ENCODE measurements around the gene PIK3R1. TPM values are rescaled to one million over a fixed set of nuclear protein-coding genes. Genes with fewer than 3 reads are reported as not detected.

The PIK3R1 gene
- total and polyA plus RNA-seq, 10 of the 15 experiments (the other 5 are each of a cell fraction or from before 2014, with no cell fraction given), result 7.8 to 38.4 (median 15.7) TPM

DNA sequence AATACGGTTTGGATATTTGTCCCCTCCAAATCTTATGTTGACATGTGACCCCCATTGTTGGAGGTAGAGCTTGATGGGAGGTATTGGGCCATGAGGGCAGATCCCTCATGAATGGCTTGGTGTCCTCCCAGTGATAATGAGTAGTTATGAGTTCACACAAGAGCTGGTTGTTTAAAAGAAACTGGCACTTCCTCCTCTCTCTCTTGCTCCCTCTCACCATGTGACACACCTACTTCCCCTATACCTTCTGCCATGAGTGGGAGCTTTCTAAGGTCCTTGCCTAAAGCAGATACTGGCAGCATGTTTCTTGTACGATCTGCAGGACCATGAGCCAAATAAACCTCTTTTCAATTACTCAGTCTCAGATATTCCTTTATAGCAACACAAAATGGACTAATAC lies 132.0 kb downstream of the PIK3R1 start:
- Histone ChIP-seq H3K79me2 (ENCODE audit: control insufficient read depth, insufficient read depth, low read length) (no peaks in the 10 kb centered on the region), H3K36me3 (ENCODE audit: control insufficient read depth in 2 of 2, insufficient read depth in 2 of 2, low read length in 1 of 2) (no peaks in the 10 kb centered on the region), H3K27me3 (replicated peaks in 1 of 2; ENCODE audit: control insufficient read depth in 2 of 2, insufficient read depth in 2 of 2, low read length in 1 of 2) (no peaks in the 10 kb centered on the region), H3K4me3 (no peak overlapping the region), H3K9ac (ENCODE audit: control insufficient read depth, insufficient read depth, low read length) (no peak overlapping the region), H2AFZ (ENCODE audit: control insufficient read depth, low read depth, low read length) (no peak overlapping the region), H3K4me1 (ENCODE audit: control insufficient read depth, insufficient read depth, low read length) (peaks cover 21% of the 10 kb centered on the region), H4K20me1 (ENCODE audit: control insufficient read depth, insufficient read depth) (no peaks in the 10 kb centered on the region), H3K9me3 (replicated peaks; ENCODE audit: control insufficient read depth, insufficient read depth, low read length) (no peaks in the 10 kb centered on the region; the same call in 2 of the 3 replicates), H3K4me2 (ENCODE audit: control insufficient read depth, insufficient read depth) (no peak overlapping the region), H3K27ac (ENCODE audit: control insufficient read depth, insufficient read depth) (no peak overlapping the region)
- ChIA-PET CTCF (interaction anchor here (1.4 kb wide), 1 partner anchor 20 kb away, joined by 5 read pairs; no protein-coding TSS in a partner anchor), SMC1A (ENCODE audit: uncharacterized antibody, unreplicated experiment) (interaction anchor here (0.7 to 2.1 kb wide), 8 partner anchors 12 to 99 kb away, joined by 3 to 7 read pairs (median 3); no protein-coding TSS in a partner anchor), RAD21 (ENCODE audit: unreplicated experiment) (interaction anchor here (0.6 kb wide), 1 partner anchor 297 kb away, joined by 3 read pairs; no protein-coding TSS in a partner anchor), POLR2A (no interaction called here)
- in situ Hi-C loops (cut with MboI), result no loop called here
- BruUV-seq (replicated peaks), result no TSS peak
- DNase-seq (ENCODE audit: low read depth, low spot score), result no peak
- FAIRE-seq, result no peak
- WGBS (ENCODE audit: insufficient coverage, insufficient replicate concordance, low lambda C conversion rate, missing lambda C conversion rate), result 71% methylated on average over 2 of the region's 2 CpGs
- ATAC-seq, result no peak
- intact Hi-C loops (cut with micrococcal nuclease; ENCODE audit: unreplicated experiment), result no loop called here
- TF ChIP-seq SPI1 (IDR thresholded peaks at IDR 0.05; ENCODE audit: borderline replicate concordance, insufficient read depth, low read depth, low read length) (0 out of 2 replicates have a peak, but pooled peaks have one; percentile 16), RAD51 (IDR thresholded peaks at IDR 0.05) (0 out of 2 replicates have a peak, but pooled peaks have one; percentile 11), RFX5 (IDR thresholded peaks at IDR 0.05; ENCODE audit: low read depth, low read length) (no peak)

DNA sequence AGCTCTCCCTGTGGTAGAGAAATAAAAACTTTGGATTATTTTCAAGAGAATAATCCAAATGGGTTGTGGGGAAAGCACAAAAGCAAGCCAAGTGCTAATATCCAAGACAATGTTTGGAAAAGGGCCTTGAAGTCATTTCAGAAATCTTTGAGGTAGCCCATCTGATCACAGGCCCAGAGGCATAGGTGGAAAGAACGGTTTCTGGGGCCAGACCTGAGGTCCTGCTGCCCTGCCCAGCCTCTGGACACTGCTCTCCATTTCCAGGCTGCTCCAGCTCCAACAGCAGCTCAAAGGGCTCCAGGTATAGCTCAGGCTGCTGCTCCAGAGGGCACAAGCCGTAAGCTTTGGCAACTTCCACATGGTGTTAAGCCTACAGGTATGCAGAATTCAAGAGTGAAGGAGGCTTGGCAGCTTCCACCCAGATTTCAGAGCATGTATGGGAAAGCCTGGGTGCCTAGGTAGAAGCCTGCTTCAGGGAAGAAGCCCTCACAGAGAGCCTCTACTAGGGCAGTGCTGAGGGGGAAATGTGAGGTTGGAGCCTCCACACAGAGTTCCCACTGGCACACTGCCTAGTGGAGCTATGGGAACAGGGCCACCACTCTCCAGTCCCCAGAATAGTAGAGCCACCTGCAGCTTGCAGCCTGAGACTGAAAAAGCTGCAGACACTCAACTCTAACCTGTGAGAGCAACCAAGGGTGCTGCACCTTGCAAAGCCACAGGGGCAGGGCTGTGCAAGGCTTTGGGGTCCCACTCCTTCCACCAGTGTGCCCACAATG lies 133.1 kb downstream of the PIK3R1 start:
- no peak for FAIRE-seq
- in situ Hi-C loops (cut with MboI), result no loop called here
- TF ChIP-seq, protein P1, sequence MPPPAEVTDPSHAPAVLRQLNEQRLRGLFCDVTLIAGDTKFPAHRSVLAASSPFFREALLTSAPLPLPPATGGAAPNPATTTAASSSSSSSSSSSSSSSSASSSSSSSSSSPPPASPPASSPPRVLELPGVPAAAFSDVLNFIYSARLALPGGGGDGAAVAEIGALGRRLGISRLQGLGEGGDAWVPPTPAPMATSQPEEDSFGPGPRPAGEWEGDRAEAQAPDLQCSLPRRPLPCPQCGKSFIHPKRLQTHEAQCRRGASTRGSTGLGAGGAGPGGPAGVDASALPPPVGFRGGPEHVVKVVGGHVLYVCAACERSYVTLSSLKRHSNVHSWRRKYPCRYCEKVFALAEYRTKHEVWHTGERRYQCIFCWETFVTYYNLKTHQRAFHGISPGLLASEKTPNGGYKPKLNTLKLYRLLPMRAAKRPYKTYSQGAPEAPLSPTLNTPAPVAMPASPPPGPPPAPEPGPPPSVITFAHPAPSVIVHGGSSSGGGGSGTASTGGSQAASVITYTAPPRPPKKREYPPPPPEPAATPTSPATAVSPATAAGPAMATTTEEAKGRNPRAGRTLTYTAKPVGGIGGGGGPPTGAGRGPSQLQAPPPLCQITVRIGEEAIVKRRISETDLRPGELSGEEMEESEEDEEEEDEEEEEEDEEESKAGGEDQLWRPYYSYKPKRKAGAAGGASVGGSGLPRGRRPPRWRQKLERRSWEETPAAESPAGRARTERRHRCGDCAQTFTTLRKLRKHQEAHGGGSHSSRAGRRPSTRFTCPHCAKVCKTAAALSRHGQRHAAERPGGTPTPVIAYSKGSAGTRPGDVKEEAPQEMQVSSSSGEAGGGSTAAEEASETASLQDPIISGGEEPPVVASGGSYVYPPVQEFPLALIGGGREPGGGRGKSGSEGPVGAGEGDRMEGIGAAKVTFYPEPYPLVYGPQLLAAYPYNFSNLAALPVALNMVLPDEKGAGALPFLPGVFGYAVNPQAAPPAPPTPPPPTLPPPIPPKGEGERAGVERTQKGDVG (CRISPR knock-in tag; IDR thresholded peaks at IDR 0.05), result no peak
- TF ChIP-seq, protein P2, sequence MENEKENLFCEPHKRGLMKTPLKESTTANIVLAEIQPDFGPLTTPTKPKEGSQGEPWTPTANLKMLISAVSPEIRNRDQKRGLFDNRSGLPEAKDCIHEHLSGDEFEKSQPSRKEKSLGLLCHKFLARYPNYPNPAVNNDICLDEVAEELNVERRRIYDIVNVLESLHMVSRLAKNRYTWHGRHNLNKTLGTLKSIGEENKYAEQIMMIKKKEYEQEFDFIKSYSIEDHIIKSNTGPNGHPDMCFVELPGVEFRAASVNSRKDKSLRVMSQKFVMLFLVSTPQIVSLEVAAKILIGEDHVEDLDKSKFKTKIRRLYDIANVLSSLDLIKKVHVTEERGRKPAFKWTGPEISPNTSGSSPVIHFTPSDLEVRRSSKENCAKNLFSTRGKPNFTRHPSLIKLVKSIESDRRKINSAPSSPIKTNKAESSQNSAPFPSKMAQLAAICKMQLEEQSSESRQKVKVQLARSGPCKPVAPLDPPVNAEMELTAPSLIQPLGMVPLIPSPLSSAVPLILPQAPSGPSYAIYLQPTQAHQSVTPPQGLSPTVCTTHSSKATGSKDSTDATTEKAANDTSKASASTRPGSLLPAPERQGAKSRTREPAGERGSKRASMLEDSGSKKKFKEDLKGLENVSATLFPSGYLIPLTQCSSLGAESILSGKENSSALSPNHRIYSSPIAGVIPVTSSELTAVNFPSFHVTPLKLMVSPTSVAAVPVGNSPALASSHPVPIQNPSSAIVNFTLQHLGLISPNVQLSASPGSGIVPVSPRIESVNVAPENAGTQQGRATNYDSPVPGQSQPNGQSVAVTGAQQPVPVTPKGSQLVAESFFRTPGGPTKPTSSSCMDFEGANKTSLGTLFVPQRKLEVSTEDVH (IDR thresholded peaks at IDR 0.05; ENCODE audit: low read depth, partially characterized antibody), result no peak
- TF ChIP-seq GATAD2B (conservative IDR thresholded peaks at IDR 0.05; ENCODE audit: low read depth), result no peak
- TF ChIP-seq RCOR1 (conservative IDR thresholded peaks at IDR 0.05; ENCODE audit: low read depth, low read length), result no peak

More for the DNA sequence above, 133.1 kb downstream of the PIK3R1 start:
- ChIA-PET SMC1A (ENCODE audit: uncharacterized antibody, unreplicated experiment) (interaction anchor here (0.5 to 1.3 kb wide), 7 partner anchors 9 to 110 kb away, joined by 3 to 5 read pairs (median 4); no protein-coding TSS in a partner anchor), POLR2A (no interaction called here), CTCF (interaction anchor here (0.7 to 1.6 kb wide), 4 partner anchors 30 to 83 kb away, joined by 3 read pairs; no protein-coding TSS in a partner anchor), RAD21 (ENCODE audit: unreplicated experiment) (no interaction called here)
- H3K79me2 ChIP-seq (ENCODE audit: control insufficient read depth, insufficient read depth, low read length), result no peaks in the 10 kb centered on the region
- intact Hi-C loops (cut with micrococcal nuclease; ENCODE audit: unreplicated experiment), result no loop called here
- no peak overlapping the region for H2AFZ ChIP-seq (ENCODE audit: control insufficient read depth, low read depth, low read length)
- H3K4me3 ChIP-seq, result no peak overlapping the region
- no peaks in the 10 kb centered on the region for H3K27me3 ChIP-seq (replicated peaks in 1 of 2; ENCODE audit: control insufficient read depth in 2 of 2, insufficient read depth in 2 of 2, low read length in 1 of 2)
- no peak overlapping the region for H3K9ac ChIP-seq (ENCODE audit: control insufficient read depth, insufficient read depth, low read length)
- 66% methylated on average over 2 of the region's 2 CpGs for WGBS (ENCODE audit: insufficient coverage, insufficient replicate concordance, low lambda C conversion rate, missing lambda C conversion rate)
- no peak overlapping the region for H3K27ac ChIP-seq (ENCODE audit: control insufficient read depth, insufficient read depth)
- H4K20me1 ChIP-seq (ENCODE audit: control insufficient read depth, insufficient read depth), result no peaks in the 10 kb centered on the region
- DNase-seq (ENCODE audit: low read depth, low spot score), result no peak
- no peak for ATAC-seq
- peaks cover 14% of the 10 kb centered on the region for H3K4me1 ChIP-seq (ENCODE audit: control insufficient read depth, insufficient read depth, low read length)
- no peaks in the 10 kb centered on the region for H3K36me3 ChIP-seq (ENCODE audit: control insufficient read depth in 2 of 2, insufficient read depth in 2 of 2, low read length in 1 of 2)
- no peak overlapping the region for H3K4me2 ChIP-seq (ENCODE audit: control insufficient read depth, insufficient read depth)
- H3K9me3 ChIP-seq (replicated peaks; ENCODE audit: control insufficient read depth, insufficient read depth, low read length), result no peaks in the 10 kb centered on the region; the same call in 2 of the 3 replicates
- no TSS peak for BruUV-seq (replicated peaks)

All from GM12878 (cell line).